NB4 (cell line): ENCODE results near the gene CLEC17A.
A peak's percentile ranks its signal among the peaks of the same experiment; 100 is the strongest.
"Not testable (repeated sequence)": the region's sequence is repeated elsewhere in the genome, so short reads cannot be mapped to it uniquely, and the experiment has no call there.

Experiments used
- DNase-seq: peaks from one replicate; pipeline ENCODE4 v3.0.0; 2010; ENCODE audit warnings: low read depth
- H3K4me3 ChIP-seq: one replicate; pipeline ENCODE4 v1.5.1; 2011; ENCODE audit warnings: mild to moderate bottlenecking, low read depth, low read length, moderate library complexity
- MYC ChIP-seq: IDR thresholded peaks from 2 replicates; pipeline ENCODE4 v1.6.1; 2011; ENCODE audit warnings: low read depth, low read length
- POLR2A ChIP-seq: IDR thresholded peaks from 2 replicates; pipeline ENCODE4 v1.6.1; 2011; ENCODE audit warnings: mild to moderate bottlenecking; ENCODE audit not compliant: insufficient read length; ENCODE audit errors: extremely low read depth
- TF ChIP-seq, protein P1 (sequence below): IDR thresholded peaks from one replicate; pipeline ENCODE4 v1.5.1; 2012; ENCODE audit warnings: low read depth, low read length
- TF ChIP-seq, protein P2 (sequence below): IDR thresholded peaks from 2 replicates; pipeline ENCODE4 v1.6.1; 2011; ENCODE audit warnings: low read depth, low read length

CLEC17A gene

GRCh38 chr19:14615623-14616022 is 32.7 kb downstream of the CLEC17A start:
- peak; percentile 38 for DNase-seq
- H3K4me3 ChIP-seq = no peak overlapping the region
- TF ChIP-seq, protein P1, sequence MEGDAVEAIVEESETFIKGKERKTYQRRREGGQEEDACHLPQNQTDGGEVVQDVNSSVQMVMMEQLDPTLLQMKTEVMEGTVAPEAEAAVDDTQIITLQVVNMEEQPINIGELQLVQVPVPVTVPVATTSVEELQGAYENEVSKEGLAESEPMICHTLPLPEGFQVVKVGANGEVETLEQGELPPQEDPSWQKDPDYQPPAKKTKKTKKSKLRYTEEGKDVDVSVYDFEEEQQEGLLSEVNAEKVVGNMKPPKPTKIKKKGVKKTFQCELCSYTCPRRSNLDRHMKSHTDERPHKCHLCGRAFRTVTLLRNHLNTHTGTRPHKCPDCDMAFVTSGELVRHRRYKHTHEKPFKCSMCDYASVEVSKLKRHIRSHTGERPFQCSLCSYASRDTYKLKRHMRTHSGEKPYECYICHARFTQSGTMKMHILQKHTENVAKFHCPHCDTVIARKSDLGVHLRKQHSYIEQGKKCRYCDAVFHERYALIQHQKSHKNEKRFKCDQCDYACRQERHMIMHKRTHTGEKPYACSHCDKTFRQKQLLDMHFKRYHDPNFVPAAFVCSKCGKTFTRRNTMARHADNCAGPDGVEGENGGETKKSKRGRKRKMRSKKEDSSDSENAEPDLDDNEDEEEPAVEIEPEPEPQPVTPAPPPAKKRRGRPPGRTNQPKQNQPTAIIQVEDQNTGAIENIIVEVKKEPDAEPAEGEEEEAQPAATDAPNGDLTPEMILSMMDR = no peak
- no peak for TF ChIP-seq MYC
- no peak for TF ChIP-seq POLR2A
- TF ChIP-seq, protein P2, sequence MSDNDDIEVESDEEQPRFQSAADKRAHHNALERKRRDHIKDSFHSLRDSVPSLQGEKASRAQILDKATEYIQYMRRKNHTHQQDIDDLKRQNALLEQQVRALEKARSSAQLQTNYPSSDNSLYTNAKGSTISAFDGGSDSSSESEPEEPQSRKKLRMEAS = no peak

- no peak overlapping the region for H3K4me3 ChIP-seq
- DNase-seq = peak; percentile 69
- TF ChIP-seq, protein P1 = no peak
- TF ChIP-seq POLR2A (no peak), MYC (no peak)
- TF ChIP-seq, protein P2 = no peak
These were observed 33.5 kb downstream of the CLEC17A start for GRCh38 chr19:14616407-14616806.

DNA sequence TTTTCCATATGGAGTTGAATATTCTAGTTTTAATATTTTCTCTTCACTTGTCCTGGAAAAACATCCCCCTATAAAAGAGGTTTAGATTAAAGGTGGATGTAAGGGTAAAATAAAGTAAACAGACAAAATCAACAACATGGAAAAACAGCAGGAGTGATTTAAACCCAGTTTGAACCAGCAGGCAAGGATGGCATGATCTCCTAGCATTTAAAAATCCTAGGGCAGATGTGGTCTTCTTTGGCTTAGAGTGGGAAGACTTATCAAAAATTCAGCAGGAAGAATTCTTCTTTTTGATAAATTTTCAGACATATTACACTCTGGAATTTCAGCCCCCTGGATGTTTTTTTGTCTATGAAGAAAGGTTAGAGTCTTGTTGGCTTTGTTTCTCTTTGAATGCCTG is 36.5 kb downstream of the CLEC17A start:
- no peak for DNase-seq
- H3K4me3 ChIP-seq = no peak overlapping the region
- no peak for TF ChIP-seq MYC
- TF ChIP-seq, protein P1 = no peak
- no peak for TF ChIP-seq POLR2A
- TF ChIP-seq, protein P2 = no peak

- not testable (repeated sequence) for H3K4me3 ChIP-seq
- DNase-seq = peak; percentile 82
These were observed 41.6 kb downstream of the CLEC17A start for GRCh38 chr19:14624491-14624890.

- no peak for DNase-seq
- H3K4me3 ChIP-seq = no peak overlapping the region
- TF ChIP-seq MYC = no peak
- TF ChIP-seq POLR2A = no peak
- TF ChIP-seq, protein P2 = no peak
- TF ChIP-seq, protein P1 = no peak
These were observed 46.7 kb downstream of the CLEC17A start for GRCh38 chr19:14629557-14629956.

DNA sequence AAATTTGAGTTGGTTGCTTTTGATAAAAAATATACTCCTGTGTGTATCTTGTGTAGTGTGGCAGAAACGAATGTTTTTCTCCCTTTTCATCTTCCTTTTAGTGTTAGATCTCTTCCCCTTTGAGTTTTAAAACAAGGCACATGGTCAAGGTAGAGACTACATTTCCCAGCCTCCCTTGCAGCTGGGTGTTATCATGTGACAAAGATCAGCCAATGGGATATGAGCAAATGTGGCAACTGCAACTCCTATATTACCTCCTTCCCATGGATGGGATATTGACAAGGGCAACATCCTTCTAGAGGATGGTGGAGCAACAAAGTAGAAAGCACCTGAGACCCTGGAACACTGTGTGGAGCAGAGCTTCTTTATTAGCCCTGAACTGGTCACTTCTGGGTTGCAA is 49.4 kb downstream of the CLEC17A start:
- H3K4me3 ChIP-seq = no peak overlapping the region
- TF ChIP-seq MYC (peak; percentile 87), POLR2A (no peak)
- TF ChIP-seq, protein P2 = peak; percentile 82
- TF ChIP-seq, protein P1 = no peak
- peak; percentile 66 for DNase-seq
